HepG2 (cell line): ENCODE results near the gene ATP13A3. TPM values are rescaled to one million over a fixed set of nuclear protein-coding genes. Genes with fewer than 3 reads are reported as not detected.

ENCODE experiments used
- CREB1 ChIP-seq, 2 experiments: fragments of 450-650 bp in 1 of 2; IDR thresholded peaks; 2 replicates each; pipeline ENCODE4 v1.6.1; 2016 to 2017; ENCODE audit warnings: control low read depth in 1 of 2, mild to moderate bottlenecking in 1 of 2, missing compliant biosample characterization in 1 of 2, missing genetic modification characterization in 1 of 2
- NFE2L1 ChIP-seq: sonication (generic); formaldehyde crosslinking; IDR thresholded peaks from 2 replicates; pipeline ENCODE4 v1.4.0; 2020; ENCODE audit warnings: missing genetic modification reagents, mild to moderate bottlenecking, borderline replicate concordance
- NFE2L2 ChIP-seq: fragments of 150-350 bp; IDR thresholded peaks from 2 replicates; pipeline ENCODE4 v1.6.1; 2014; ENCODE audit warnings: low read length
- NONO ChIP-seq, 2 experiments: fragments of 450-650 bp in 1 of 2; sonication (generic) in 1 of 2; formaldehyde crosslinking in 1 of 2; IDR thresholded peaks in 1 of 2; conservative IDR thresholded peaks in 1 of 2; 2 replicates each; pipeline versions ENCODE4 v1.6.1 to v1.8.0; 2017 to 2022; ENCODE audit warnings: mild to moderate bottlenecking in 1 of 2, missing genetic modification reagents in 1 of 2, moderate library complexity in 1 of 2
- NR2F2 ChIP-seq: IDR thresholded peaks from 2 replicates; pipeline ENCODE4 v1.6.1; 2012; ENCODE audit warnings: low read depth, inconsistent platforms, borderline replicate concordance
- SAP130 ChIP-seq: IDR thresholded peaks from 2 replicates; pipeline ENCODE4 v1.6.1; 2016; ENCODE audit warnings: low read depth
- SMC3 ChIP-seq: IDR thresholded peaks from 2 replicates; pipeline ENCODE4 v1.6.1; 2011; ENCODE audit warnings: low read length, improper control_type of control experiment
- ZNF180 ChIP-seq: sonication (generic); formaldehyde crosslinking; IDR thresholded peaks from 2 replicates; pipeline ENCODE4 v1.4.0; 2020; ENCODE audit warnings: low read depth, missing genetic modification reagents, borderline replicate concordance
- ZNF761 ChIP-seq: sonication (generic); formaldehyde crosslinking; conservative IDR thresholded peaks from 2 replicates; pipeline ENCODE4 v1.4.0; 2020; ENCODE audit warnings: mild to moderate bottlenecking, missing genetic modification reagents
- ZNF792 ChIP-seq: IDR thresholded peaks from 2 replicates; pipeline ENCODE4 v1.6.1; 2016
- ZSCAN25 ChIP-seq: sonication (generic); formaldehyde crosslinking; IDR thresholded peaks from 2 replicates; pipeline ENCODE4 v1.8.0; 2022; ENCODE audit warnings: mild to moderate bottlenecking, missing genetic modification reagents
- polyA plus RNA-seq, 8 experiments: library from polyadenylated mRNA; depleted of rRNA in 3 of 8; stranded (reverse) in 7 of 8; unstranded in 1 of 8; fragments of >200 nt; fragmentation: Illumina TruSeq in 4 of 8; extraction: Trizol in 4 of 8; gene quantifications; 2 replicates each; pipeline versions ENCODE4 v1.2.1 to v1.2.3, GENCODE V29; 2011 to 2016; ENCODE audit warnings: low read depth in 4 of 8, missing spikeins in 1 of 8, mixed read lengths in 1 of 8; ENCODE audit not compliant: insufficient read depth in 1 of 8
- total RNA-seq, 5 experiments: library from RNA; depleted of rRNA; stranded (reverse); fragments of >200 nt; fragmentation: Illumina TruSeq; extraction: Trizol; gene quantifications; 2 replicates each; pipeline ENCODE4 v1.2.3, GENCODE V29; 2016; ENCODE audit warnings: low read depth in 1 of 5
- TF ChIP-seq, protein P1 (sequence below): IDR thresholded peaks from 2 replicates; pipeline ENCODE4 v1.4.0; 2020; ENCODE audit warnings: mild to moderate bottlenecking, missing genetic modification reagents
- TF ChIP-seq, protein P2 (sequence below): sonication (generic); formaldehyde crosslinking; IDR thresholded peaks from 2 replicates; pipeline ENCODE4 v1.5.1; 2020; ENCODE audit warnings: mild to moderate bottlenecking, moderate library complexity, missing genetic modification reagents
- TF ChIP-seq, protein P3 (sequence below): fragments of 450-650 bp; IDR thresholded peaks from 2 replicates; pipeline ENCODE4 v1.6.1; 2017
- TF ChIP-seq, protein P4 (sequence below): sonication (generic); formaldehyde crosslinking; IDR thresholded peaks from 2 replicates; pipeline ENCODE4 v1.5.0; 2020; ENCODE audit warnings: missing genetic modification reagents
- TF ChIP-seq, protein P5 (sequence below): sonication (generic); formaldehyde crosslinking; IDR thresholded peaks from 2 replicates; pipeline ENCODE4 v1.4.0; 2020; ENCODE audit warnings: missing genetic modification reagents, borderline replicate concordance

Gene ATP13A3
- total and polyA plus RNA-seq, 2 of the 13 experiments (the other 11 are each of a cell fraction or from before 2014, with no cell fraction given) = 44.9 to 80.8 TPM

DNA sequence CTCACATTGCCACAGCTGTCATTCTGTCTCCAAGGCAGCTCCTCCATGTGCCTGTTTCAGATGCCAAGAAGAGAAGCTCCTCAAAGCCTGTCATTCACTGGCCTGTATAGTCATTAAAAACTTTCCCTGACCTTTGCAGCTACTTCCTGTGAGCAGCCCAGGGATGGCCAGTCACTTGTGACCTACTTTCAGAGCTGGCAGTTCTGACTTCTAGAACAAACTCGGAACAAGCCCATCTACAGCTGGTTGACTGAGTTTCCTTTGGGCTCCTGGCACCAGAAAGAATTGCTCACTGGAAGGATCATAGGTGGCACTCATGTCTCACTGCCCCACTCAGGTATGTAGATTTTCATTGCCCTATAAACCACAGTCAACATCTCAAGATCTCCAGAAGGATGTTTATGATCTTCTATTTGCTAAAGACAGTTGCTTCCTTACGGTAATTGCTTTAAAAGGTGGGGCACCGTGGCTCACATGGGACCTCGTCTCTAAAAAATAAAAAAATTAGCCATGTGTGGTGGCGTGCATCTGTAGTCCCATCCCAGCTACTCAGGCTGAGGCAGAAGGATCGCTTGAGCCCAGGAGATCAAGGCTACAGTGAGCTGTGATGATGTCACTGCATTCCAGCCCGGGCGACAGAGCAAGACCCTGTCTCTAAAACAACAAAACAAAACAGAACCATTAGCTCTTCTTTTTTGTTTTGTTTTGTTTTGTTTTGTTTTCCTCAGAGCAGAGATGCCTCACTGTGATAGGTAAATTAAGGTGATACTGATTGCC lies 11.2 kb upstream of the ATP13A3 start (continued):
- TF ChIP-seq NR2F2 = no peak
- TF ChIP-seq SMC3 = peak; percentile 12; the same call in 1 of the 2 replicates
- TF ChIP-seq CREB1 (IDR thresholded peaks at IDR 0.05) = no peak
- TF ChIP-seq CREB1 (CRISPR knock-in tag; IDR thresholded peaks at IDR 0.05) = no peak
- no peak for TF ChIP-seq ZNF180 (CRISPR knock-in tag)
- TF ChIP-seq ZNF761 (CRISPR knock-in tag) = no peak
- 0 out of 2 replicates have a peak, but pooled peaks have one; percentile 15 for TF ChIP-seq ZNF792 (CRISPR knock-in tag)
- TF ChIP-seq, protein P1, sequence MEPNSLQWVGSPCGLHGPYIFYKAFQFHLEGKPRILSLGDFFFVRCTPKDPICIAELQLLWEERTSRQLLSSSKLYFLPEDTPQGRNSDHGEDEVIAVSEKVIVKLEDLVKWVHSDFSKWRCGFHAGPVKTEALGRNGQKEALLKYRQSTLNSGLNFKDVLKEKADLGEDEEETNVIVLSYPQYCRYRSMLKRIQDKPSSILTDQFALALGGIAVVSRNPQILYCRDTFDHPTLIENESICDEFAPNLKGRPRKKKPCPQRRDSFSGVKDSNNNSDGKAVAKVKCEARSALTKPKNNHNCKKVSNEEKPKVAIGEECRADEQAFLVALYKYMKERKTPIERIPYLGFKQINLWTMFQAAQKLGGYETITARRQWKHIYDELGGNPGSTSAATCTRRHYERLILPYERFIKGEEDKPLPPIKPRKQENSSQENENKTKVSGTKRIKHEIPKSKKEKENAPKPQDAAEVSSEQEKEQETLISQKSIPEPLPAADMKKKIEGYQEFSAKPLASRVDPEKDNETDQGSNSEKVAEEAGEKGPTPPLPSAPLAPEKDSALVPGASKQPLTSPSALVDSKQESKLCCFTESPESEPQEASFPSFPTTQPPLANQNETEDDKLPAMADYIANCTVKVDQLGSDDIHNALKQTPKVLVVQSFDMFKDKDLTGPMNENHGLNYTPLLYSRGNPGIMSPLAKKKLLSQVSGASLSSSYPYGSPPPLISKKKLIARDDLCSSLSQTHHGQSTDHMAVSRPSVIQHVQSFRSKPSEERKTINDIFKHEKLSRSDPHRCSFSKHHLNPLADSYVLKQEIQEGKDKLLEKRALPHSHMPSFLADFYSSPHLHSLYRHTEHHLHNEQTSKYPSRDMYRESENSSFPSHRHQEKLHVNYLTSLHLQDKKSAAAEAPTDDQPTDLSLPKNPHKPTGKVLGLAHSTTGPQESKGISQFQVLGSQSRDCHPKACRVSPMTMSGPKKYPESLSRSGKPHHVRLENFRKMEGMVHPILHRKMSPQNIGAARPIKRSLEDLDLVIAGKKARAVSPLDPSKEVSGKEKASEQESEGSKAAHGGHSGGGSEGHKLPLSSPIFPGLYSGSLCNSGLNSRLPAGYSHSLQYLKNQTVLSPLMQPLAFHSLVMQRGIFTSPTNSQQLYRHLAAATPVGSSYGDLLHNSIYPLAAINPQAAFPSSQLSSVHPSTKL (CRISPR knock-in tag) = peak; percentile 48
- TF ChIP-seq NONO (IDR thresholded peaks at IDR 0.05) = no peak
- TF ChIP-seq NONO (CRISPR knock-in tag; conservative IDR thresholded peaks at IDR 0.05) = no peak
- TF ChIP-seq, protein P2, sequence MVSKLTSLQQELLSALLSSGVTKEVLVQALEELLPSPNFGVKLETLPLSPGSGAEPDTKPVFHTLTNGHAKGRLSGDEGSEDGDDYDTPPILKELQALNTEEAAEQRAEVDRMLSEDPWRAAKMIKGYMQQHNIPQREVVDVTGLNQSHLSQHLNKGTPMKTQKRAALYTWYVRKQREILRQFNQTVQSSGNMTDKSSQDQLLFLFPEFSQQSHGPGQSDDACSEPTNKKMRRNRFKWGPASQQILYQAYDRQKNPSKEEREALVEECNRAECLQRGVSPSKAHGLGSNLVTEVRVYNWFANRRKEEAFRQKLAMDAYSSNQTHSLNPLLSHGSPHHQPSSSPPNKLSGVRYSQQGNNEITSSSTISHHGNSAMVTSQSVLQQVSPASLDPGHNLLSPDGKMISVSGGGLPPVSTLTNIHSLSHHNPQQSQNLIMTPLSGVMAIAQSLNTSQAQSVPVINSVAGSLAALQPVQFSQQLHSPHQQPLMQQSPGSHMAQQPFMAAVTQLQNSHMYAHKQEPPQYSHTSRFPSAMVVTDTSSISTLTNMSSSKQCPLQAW (CRISPR knock-in tag) = peak; percentile 48; the same call in 1 of the 2 replicates
- TF ChIP-seq NFE2L1 (CRISPR knock-in tag) = no peak
- TF ChIP-seq, protein P3, sequence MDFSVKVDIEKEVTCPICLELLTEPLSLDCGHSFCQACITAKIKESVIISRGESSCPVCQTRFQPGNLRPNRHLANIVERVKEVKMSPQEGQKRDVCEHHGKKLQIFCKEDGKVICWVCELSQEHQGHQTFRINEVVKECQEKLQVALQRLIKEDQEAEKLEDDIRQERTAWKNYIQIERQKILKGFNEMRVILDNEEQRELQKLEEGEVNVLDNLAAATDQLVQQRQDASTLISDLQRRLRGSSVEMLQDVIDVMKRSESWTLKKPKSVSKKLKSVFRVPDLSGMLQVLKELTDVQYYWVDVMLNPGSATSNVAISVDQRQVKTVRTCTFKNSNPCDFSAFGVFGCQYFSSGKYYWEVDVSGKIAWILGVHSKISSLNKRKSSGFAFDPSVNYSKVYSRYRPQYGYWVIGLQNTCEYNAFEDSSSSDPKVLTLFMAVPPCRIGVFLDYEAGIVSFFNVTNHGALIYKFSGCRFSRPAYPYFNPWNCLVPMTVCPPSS = no peak
- TF ChIP-seq, protein P4, sequence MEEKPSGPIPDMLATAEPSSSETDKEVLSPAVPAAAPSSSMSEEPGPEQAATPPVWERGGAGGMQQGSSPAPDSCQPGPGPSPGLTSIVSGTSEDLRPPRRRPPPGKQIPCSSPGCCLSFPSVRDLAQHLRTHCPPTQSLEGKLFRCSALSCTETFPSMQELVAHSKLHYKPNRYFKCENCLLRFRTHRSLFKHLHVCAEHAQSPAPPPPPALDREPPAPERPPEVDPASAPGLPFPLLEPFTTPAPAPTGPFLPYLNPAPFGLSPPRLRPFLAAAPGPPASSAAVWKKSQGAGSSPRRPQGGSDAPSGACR = peak; percentile 61; the same call in 1 of the 2 replicates
- TF ChIP-seq ZSCAN25 (CRISPR knock-in tag) = no peak
- TF ChIP-seq, protein P5, sequence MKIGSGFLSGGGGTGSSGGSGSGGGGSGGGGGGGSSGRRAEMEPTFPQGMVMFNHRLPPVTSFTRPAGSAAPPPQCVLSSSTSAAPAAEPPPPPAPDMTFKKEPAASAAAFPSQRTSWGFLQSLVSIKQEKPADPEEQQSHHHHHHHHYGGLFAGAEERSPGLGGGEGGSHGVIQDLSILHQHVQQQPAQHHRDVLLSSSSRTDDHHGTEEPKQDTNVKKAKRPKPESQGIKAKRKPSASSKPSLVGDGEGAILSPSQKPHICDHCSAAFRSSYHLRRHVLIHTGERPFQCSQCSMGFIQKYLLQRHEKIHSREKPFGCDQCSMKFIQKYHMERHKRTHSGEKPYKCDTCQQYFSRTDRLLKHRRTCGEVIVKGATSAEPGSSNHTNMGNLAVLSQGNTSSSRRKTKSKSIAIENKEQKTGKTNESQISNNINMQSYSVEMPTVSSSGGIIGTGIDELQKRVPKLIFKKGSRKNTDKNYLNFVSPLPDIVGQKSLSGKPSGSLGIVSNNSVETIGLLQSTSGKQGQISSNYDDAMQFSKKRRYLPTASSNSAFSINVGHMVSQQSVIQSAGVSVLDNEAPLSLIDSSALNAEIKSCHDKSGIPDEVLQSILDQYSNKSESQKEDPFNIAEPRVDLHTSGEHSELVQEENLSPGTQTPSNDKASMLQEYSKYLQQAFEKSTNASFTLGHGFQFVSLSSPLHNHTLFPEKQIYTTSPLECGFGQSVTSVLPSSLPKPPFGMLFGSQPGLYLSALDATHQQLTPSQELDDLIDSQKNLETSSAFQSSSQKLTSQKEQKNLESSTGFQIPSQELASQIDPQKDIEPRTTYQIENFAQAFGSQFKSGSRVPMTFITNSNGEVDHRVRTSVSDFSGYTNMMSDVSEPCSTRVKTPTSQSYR (CRISPR knock-in tag) = no peak
- TF ChIP-seq NFE2L2 = peak; percentile 20; the same call in 1 of the 2 replicates
- TF ChIP-seq SAP130 = peak; percentile 46; the same call in 1 of the 2 replicates
